CD4-positive, alpha-beta T cell treated with Interleukin-12 subunit alpha and Interleukin-12 subunit beta, for 1 hour (primary cell): Measurements from ENCODE around the gene TYR.
"Not testable (repeated sequence)": the region's sequence is repeated elsewhere in the genome, so short reads cannot be mapped to it uniquely, and the experiment has no call there.

Source experiments
- DNase-seq: peaks from one replicate; pipeline ENCODE4 v3.0.0-alpha.2; 2020

The TYR gene

GRCh38 chr11:89273220-89273619 lies 95.5 kb downstream of the TYR start:
- not testable (repeated sequence) for DNase-seq

- DNase-seq: no peak
These were observed 98.3 kb downstream of the TYR start for GRCh38 chr11:89275966-89276365.

- DNase-seq: no peak
These were observed 101.5 kb downstream of the TYR start for GRCh38 chr11:89279176-89279575.

- not testable (repeated sequence) for DNase-seq
These were observed 103.5 kb downstream of the TYR start for GRCh38 chr11:89281032-89281677.

DNA sequence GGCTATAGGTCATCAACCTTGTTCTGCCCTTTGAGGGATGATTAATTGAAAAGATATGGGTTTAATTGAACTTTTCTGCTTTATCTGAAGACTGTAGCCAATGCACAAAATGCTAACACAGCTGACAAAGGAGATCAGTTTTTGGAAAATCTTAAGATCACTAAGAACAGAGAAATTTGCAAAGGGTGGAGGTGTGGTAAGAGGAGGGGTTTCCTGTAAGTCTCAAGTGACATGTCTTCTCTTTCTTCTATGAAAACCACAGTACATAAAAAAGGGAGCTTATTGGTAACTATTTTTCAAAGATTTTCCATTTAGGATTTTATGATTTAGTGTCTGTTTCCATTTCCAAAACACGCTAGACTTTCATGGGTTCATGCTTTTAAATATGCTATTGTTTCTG lies 108.9 kb downstream of the TYR start:
- DNase-seq: not testable (repeated sequence)

GRCh38 chr11:89288004-89288403 lies 110.3 kb downstream of the TYR start:
- DNase-seq: not testable (repeated sequence)

GRCh38 chr11:89293965-89294679 lies 116.4 kb downstream of the TYR start:
- no peak for DNase-seq

GRCh38 chr11:89295023-89295422 lies 117.3 kb downstream of the TYR start:
- DNase-seq: not testable (repeated sequence)

- not testable (repeated sequence) for DNase-seq
These were observed 125.4 kb downstream of the TYR start for GRCh38 chr11:89303029-89303428.

DNA sequence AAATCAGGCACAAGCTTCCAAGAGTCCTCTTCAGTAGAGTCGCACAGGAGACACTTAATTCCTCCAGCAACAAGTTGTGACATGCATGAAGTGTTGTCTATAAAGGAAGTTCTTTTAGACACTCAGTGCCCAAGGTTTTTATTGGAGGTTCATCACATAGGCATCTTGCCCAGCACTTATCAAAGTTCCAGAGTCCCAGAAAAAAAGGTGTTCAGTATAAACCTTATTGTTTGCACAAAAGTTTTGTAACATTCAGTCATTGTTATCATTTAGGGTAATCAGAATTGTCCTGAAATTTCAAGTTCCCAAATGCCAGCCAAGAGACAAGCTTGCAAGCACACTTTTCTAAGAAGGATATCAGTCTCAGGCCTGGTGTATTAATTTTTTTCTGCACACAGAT lies 130.6 kb downstream of the TYR start:
- DNase-seq: not testable (repeated sequence)

DNA sequence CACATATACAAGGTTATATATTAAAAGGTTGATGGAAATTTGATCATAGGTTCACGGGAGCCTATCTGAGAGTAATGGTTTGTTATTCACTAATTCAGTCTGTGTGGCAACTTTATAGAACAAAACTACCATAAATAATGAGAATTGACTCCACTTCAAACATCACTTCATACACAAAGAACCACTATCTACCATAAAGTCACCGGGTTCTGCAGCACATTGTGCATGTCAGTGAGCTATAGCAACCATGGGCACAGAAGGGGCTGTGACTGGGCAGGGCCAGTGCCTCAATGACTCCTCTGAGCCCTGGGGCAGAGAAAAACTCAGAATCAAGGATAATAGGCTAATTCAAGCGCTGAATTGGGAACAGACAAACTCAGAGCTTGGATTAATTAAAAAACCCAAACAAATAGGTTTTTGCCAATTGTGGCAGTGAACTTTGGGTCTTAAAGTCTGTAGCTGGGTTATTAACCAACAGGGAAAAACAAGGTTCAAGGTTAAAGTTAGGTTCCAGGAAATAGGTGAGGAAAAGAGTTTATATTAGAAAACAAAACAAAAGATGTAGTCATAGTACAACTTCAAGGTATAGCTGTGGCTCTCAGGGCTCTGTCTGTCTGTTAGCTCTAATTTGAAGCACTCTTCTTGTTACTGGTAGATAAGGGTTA lies 131.8 kb downstream of the TYR start:
- DNase-seq: not testable (repeated sequence)

DNA sequence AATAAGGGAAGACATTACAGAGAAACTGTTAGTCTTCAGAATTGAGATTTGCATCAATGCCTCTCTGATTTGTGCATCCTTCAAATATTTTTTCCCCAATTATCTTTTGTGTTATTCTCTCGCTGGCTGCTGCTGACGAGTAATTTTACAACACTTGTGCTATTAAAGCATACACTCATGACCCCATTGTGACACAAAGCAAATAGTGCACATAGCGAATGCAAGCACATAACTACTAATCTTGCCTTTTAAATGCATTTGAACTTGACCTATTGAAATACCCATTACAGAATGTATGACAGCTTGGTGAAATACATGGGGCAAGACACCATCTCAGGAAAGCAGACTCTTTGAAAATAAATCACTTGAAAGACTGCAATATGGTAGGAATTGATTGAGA lies 132.9 kb downstream of the TYR start:
- not testable (repeated sequence) for DNase-seq

- DNase-seq: no peak
These were observed 143.7 kb downstream of the TYR start for GRCh38 chr11:89321401-89321800.

DNA sequence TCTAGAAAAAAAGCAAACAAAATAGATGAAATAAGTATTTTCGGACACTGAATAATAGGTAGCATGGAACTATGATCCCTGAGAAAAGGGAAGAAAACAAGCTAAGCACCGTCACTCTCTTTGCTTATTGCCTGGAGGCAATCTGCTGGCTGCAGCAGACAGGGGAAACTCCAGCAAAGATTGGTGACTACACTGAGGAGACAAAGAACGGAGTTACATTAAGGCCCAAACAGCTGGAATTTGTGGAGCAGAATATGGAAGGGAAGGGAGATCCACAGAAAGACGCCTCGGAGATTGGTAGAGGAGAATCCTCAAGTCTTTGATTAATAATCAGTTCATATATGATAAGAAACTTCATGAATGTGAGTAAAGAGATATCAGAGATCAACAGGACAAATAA lies 150.2 kb downstream of the TYR start:
- DNase-seq: no peak

DNA sequence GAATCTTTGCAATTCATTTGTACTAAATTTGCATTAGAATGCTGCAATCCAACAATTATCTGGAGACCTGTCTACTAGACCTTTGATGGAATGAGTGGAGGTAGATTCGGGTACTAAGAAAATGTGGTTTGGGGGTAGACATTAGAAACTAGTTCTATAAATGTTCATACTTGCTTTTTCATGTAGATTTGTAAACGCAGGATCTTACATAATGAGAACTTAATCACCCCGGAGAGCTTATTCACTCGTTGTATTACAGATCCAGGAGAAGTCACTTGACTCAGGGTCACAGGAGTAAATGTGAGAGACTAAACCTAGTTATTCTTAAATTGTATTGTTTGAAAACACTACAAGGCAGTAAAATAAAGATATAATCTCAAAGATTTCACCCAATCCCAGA lies 154.3 kb downstream of the TYR start:
- not testable (repeated sequence) for DNase-seq

GRCh38 chr11:89333704-89334103 lies 156.0 kb downstream of the TYR start:
- DNase-seq: not testable (repeated sequence)

DNA sequence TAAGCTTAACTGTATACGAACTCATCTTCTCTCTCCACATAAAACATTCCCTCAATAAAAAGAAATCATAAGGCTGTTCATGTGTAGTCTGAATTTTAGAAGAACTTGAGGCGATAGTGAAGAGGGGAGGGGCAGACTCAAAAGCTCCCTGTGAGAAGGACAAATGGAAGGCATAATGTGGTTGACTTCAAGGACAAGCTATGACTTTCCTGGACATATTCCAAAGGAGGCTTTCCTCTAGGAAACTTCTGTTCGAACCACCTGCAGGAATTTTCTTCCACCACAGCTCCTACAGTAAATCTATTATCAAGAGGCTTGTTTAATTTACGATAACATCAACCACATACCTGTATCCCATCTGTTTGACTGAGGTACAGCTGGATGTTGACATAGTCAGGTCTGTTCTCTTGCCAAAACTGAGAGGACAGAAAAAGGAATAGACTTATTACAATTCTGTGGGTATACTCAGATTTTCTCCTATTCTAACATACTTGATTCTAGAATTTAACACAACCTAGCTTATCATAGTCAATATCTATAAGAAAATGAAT lies 159.5 kb downstream of the TYR start:
- not testable (repeated sequence) for DNase-seq

DNA sequence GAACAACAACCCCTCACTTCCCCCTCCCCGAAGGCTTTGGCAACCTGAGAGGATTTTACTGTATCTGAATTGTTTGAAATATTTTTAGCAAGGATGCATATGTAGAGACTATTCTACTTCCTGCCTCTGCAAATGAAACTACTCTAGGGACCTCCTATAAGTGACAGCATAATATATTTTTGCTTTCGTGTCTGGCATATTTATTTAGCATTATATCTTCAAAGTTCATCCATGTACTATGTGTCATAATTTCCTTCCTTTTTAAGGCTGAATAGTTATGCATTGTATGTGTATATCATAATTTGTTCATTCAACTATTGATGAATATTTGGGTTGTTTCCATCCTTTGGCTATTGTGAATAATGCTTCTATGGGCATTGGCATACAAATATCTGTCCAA lies 160.4 kb downstream of the TYR start:
- DNase-seq: not testable (repeated sequence)

DNA sequence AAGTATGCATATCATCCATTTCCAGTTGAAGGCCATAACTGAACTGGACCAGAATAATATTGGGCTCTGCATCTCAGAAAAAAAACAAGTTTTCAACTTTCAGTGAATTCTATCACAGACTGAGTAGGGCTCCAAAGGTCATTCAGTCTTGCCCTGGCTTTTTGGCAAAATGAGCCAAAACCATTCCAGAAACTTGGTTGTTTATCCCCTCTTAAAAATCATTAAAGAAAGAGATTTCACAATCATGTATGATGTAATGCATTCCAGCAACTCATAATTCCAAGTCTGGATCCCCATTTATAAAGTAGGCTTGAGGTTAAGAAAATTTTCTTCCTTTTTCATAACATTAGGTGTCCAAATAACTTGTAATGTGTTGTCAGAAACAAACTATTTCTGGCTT lies 162.8 kb downstream of the TYR start:
- DNase-seq: not testable (repeated sequence)

DNA sequence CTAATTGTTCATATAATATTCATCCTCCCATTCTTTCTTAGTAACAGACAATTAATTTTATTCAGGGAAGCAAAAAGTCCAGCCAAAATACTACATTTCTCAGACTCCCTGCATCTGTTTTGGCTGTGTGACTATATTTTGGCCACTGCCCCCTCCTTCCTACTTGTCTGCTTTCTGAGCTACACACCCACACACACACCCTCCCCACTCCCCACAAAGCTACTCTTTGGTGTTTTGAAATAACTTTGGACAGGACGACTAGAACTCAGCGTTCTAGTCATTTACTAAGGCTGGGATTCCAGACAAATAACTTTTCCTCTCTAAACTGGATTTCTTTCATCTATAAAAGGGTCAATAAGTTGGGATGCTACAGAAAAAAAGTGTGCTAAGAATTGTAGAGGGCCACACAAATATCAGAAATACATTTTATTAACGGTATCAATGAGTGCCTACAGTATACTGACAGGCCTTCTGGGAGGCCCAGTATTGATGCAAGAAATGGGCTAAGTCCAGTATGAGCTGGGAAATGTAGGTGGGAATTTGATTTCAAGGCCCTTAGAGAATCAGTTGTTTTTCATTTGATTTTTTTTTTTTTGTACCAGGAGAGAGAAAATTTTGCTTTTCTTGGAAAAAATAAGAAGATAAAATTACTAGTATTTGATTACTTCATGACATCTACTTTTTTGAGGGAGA lies 165.4 kb downstream of the TYR start:
- DNase-seq: not testable (repeated sequence)
